Prostate gland (tissue), 2 donors: ENCODE measurements around the gene SNAPC2.

ENCODE experiments used
- POLR2AphosphoS5 ChIP-seq: sonication (generic); formaldehyde crosslinking; IDR thresholded peaks from one replicate; pipeline ENCODE4 v1.6.1; 2017; ENCODE audit warnings: antibody characterized with exemption
- TF ChIP-seq, protein P1 (sequence below), 4 experiments: fragments of 200-600 bp in 2 of 4; fragments of 450-650 bp in 2 of 4; sonication (generic) in 2 of 4; IDR thresholded peaks; 1 replicate in 3 of 4; 2 replicates in 1 of 4; pipeline ENCODE4 v1.5.1; 2016 to 2019; ENCODE audit warnings: antibody characterized with exemption in 4 of 4, mild to moderate bottlenecking in 2 of 4, moderate library complexity in 2 of 4

DNA sequence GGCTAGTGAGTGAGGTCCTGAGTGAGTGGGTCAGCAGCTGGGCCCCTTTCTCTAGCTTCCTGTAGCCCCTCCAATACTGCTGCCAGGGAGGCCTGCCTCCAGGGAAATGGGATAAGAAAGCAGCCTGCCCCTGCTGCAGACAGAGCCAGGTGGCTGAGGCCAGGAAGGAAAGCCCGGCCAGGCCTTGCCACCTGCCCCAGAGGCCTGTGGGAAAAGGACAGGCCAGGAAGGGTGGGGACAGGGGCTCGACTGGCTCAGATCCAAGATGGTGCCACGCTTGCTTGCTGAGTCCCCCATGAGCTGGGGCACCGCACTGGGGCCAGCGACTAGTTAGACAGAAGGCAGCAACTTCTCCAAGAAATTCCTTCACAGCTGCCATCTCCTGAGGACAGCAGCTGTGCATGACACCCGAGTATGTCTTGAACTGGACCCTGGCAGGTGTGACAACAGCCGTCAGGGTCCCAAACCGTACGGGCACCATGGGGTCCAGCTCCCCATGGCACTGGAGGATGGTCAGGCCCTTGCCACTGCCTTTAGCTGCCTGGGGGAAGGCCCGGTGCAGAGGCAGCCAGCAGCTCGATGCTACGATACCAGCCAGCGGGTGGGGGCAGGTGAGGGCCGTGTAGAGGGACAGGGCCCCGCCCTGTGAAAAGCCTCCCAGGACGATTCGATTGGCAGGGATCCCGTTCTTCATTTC is 40.9 kb upstream of the SNAPC2 start:
- no peak for TF ChIP-seq POLR2AphosphoS5
- TF ChIP-seq, protein P1, sequence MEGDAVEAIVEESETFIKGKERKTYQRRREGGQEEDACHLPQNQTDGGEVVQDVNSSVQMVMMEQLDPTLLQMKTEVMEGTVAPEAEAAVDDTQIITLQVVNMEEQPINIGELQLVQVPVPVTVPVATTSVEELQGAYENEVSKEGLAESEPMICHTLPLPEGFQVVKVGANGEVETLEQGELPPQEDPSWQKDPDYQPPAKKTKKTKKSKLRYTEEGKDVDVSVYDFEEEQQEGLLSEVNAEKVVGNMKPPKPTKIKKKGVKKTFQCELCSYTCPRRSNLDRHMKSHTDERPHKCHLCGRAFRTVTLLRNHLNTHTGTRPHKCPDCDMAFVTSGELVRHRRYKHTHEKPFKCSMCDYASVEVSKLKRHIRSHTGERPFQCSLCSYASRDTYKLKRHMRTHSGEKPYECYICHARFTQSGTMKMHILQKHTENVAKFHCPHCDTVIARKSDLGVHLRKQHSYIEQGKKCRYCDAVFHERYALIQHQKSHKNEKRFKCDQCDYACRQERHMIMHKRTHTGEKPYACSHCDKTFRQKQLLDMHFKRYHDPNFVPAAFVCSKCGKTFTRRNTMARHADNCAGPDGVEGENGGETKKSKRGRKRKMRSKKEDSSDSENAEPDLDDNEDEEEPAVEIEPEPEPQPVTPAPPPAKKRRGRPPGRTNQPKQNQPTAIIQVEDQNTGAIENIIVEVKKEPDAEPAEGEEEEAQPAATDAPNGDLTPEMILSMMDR (IDR thresholded peaks at IDR 0.05) = no peak
